Measurements from ENCODE around the gene MRTFB. TPM values are rescaled to one million over a fixed set of nuclear protein-coding genes. Genes with fewer than 3 reads are reported as not detected.

The MRTFB gene
- total RNA-seq, 4 donors from 2014 or later: 12.7 to 20.4 (median 14.8) TPM

- ATAC-seq: no peak
- in situ Hi-C loops (cut with MboI; ENCODE audit: low sequenced_read_pairs in 4 of 4): no loop called here
- no peak for DNase-seq
- H3K4me3 ChIP-seq: no peak overlapping the region
- H3K4me1 ChIP-seq: peaks cover 0 to 22% of the 10 kb centered on the region in 2 donors
- intact Hi-C loops (cut with DNase I; ENCODE audit: low total_unique reads): no loop called here
- TF ChIP-seq POLR2A (IDR thresholded peaks at IDR 0.05): no peak
- TF ChIP-seq CTCF (IDR thresholded peaks at IDR 0.05 in 4 of 5, conservative IDR thresholded peaks at IDR 0.05 in 1 of 5): no peak
- peak overlapping the region in 1 of 4 donors; percentile 2 for H3K27ac ChIP-seq
- no peaks in the 10 kb centered on the region for H3K36me3 ChIP-seq
- no peaks in the 10 kb centered on the region for H3K27me3 ChIP-seq
- H3K9me3 ChIP-seq: no peaks in the 10 kb centered on the region
Measured at GRCh38 chr16:14155572-14156190, 84.6 kb downstream of the MRTFB start.

GRCh38 chr16:14164916-14165662 is 94.0 kb downstream of the MRTFB start:
- no peak for DNase-seq
- H3K27ac ChIP-seq: no peak overlapping the region
- in situ Hi-C loops (cut with MboI; ENCODE audit: low sequenced_read_pairs in 4 of 4): no loop called here
- H3K4me3 ChIP-seq: no peak overlapping the region
- H3K9me3 ChIP-seq: no peaks in the 10 kb centered on the region
- no peak for TF ChIP-seq POLR2A (IDR thresholded peaks at IDR 0.05)
- no peak for TF ChIP-seq CTCF (IDR thresholded peaks at IDR 0.05 in 4 of 5, conservative IDR thresholded peaks at IDR 0.05 in 1 of 5)
- ATAC-seq: no peak
- peaks cover 0 to 17% of the 10 kb centered on the region in 2 donors for H3K4me1 ChIP-seq
- no peaks in the 10 kb centered on the region for H3K36me3 ChIP-seq
- no peaks in the 10 kb centered on the region for H3K27me3 ChIP-seq
- intact Hi-C loops (cut with DNase I; ENCODE audit: low total_unique reads): no loop called here

GRCh38 chr16:14168146-14168545 is 97.0 kb downstream of the MRTFB start:
- Histone ChIP-seq H3K4me1 (peaks cover 0 to 17% of the 10 kb centered on the region in 2 donors), H3K27ac (no peak overlapping the region), H3K4me3 (no peak overlapping the region), H3K27me3 (no peaks in the 10 kb centered on the region), H3K36me3 (no peaks in the 10 kb centered on the region), H3K9me3 (no peaks in the 10 kb centered on the region)
- in situ Hi-C loops (cut with MboI; ENCODE audit: low sequenced_read_pairs in 4 of 4) (no loop called here), intact Hi-C loops (cut with DNase I; ENCODE audit: low total_unique reads) (no loop called here)
- ATAC-seq (no peak), DNase-seq (no peak)
- TF ChIP-seq CTCF (IDR thresholded peaks at IDR 0.05 in 4 of 5, conservative IDR thresholded peaks at IDR 0.05 in 1 of 5): no peak
- TF ChIP-seq POLR2A (IDR thresholded peaks at IDR 0.05): no peak

- ATAC-seq: no peak
- Histone ChIP-seq H3K4me3 (no peak overlapping the region), H3K9me3 (no peaks in the 10 kb centered on the region), H3K36me3 (no peaks in the 10 kb centered on the region), H3K4me1 (peaks cover 0 to 6% of the 10 kb centered on the region in 2 donors), H3K27ac (no peak overlapping the region), H3K27me3 (no peaks in the 10 kb centered on the region)
- in situ Hi-C loops (cut with MboI; ENCODE audit: low sequenced_read_pairs in 4 of 4) (no loop called here), intact Hi-C loops (cut with DNase I; ENCODE audit: low total_unique reads) (no loop called here)
- DNase-seq: no peak
- TF ChIP-seq CTCF (IDR thresholded peaks at IDR 0.05 in 4 of 5, conservative IDR thresholded peaks at IDR 0.05 in 1 of 5) (no peak), POLR2A (IDR thresholded peaks at IDR 0.05) (no peak)
Measured at GRCh38 chr16:14172200-14172809, 101.2 kb downstream of the MRTFB start.

Data from gastrocnemius medialis (tissue), 4 donors.